ENCODE results near the gene CCT8L2. TPM values are rescaled to one million over a fixed set of nuclear protein-coding genes. Genes with fewer than 3 reads are reported as not detected.
"Not testable (repeated sequence)": the region's sequence is repeated elsewhere in the genome, so short reads cannot be mapped to it uniquely, and the experiment has no call there.

The CCT8L2 gene
- total RNA-seq, 1 donor from 2014 or later: not detected

DNA sequence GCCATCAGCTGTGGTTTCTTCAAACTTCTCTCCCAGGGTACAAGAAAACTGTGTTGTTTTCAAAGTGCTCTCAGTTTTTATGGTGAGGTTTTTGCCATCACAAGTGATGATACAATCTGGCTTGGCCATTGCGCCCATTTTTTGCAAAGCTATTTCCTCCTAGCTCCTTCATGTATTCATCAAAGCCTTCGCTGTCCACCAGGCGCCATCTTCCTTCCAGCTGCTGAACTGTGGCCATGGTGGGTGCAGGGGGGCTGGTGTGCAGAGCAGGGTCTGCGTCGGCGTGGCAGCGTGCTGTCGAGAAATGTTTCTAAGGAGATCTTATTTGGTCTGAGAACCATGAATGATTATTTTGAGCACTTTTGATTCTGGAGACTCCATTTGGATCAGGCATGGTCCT, 2.6 kb upstream of the CCT8L2 start:
- not testable (repeated sequence) for DNase-seq (ENCODE audit: low spot score)

- DNase-seq (ENCODE audit: low spot score): no peak
Measured at GRCh38 chr22:16594026-16594425, 1.4 kb upstream of the CCT8L2 start.

DNA sequence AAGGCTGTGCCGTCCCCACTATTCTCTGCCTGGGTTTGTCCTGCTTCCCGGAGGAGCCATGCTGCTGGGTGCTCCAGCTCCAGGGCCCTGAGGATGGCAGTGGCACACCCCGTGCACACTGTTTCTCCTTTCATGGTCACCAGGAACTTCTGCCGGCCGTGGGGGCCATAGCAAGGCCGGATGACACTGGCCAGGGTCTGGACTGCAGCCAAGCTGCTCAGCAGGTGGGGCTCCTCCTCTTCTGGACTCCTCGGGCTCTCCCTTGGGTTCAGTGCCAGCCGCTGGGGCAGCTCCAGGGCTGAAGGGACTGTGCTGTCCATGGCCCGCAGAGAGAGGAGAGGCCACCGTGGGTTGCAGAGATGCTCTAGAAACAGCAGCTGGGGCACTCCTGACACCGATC, 379 bp downstream of the CCT8L2 start:
- DNase-seq (ENCODE audit: low spot score): not testable (repeated sequence)

DNA sequence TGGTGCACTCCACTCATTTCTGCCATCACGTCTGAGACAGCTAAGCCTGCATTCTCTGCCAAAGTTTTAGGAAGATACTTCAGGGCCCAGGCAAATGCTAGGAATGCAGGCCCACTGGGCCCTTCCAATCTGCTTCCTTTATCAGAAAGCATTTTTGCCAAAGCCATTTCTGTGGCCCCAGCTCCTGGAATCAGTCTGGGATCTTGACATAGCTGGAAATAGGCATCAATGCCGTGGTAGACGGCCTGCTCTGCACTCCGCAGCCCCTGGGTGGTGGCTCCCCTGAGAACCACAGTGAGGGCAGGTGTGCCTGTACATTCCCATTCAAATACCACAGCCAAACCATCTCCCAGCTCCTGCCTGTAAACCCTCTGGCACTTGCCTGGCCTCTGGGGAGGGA, 1.5 kb downstream of the CCT8L2 start:
- not testable (repeated sequence) for DNase-seq (ENCODE audit: low spot score)

GRCh38 chr22:16586991-16587390, 5.6 kb downstream of the CCT8L2 start:
- DNase-seq (ENCODE audit: low spot score): no peak

DNA sequence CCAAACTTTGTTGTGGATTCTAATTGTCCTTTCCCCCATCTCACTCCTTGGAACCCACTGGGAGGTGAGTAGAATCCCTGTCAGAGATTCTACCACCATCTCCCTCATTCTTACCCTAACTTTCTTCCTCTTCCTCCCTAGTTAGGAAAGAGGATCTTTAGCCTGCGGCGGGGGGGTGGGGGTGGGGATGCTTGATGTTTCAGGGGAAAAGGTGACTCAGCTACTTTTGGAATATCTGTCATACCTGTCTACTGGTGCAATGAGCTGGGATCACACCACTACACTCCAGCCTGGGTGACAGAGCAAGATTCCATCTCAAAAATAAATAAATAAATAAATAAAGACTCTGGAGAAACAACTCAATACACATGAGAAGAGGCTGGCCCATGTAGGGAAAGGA, 6.4 kb downstream of the CCT8L2 start:
- DNase-seq (ENCODE audit: low spot score): no peak

DNA sequence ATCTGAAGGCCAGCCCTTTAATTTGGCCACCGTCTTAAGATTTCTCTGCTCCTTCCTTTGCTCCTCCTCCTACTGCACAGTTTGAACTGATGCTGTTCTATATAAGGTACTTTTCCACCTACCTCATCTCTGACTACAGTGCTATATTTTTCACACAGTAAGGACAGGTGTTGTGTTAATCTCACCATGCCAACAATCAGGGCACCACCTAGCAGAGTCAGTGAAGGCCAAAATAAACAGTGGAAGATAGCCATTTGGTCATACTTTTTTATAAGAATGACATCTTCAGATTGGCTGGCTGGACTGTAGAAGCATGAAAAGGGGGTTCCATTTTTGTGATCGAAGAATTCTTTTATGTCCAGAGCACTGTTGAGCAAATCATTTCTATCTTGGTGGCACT, 11.7 kb downstream of the CCT8L2 start:
- not testable (repeated sequence) for DNase-seq (ENCODE audit: low spot score)

GRCh38 chr22:16569240-16569834, 23.3 kb downstream of the CCT8L2 start:
- not testable (repeated sequence) for DNase-seq (ENCODE audit: low spot score)

GRCh38 chr22:16568425-16568758, 24.2 kb downstream of the CCT8L2 start:
- DNase-seq (ENCODE audit: low spot score): no peak

DNA sequence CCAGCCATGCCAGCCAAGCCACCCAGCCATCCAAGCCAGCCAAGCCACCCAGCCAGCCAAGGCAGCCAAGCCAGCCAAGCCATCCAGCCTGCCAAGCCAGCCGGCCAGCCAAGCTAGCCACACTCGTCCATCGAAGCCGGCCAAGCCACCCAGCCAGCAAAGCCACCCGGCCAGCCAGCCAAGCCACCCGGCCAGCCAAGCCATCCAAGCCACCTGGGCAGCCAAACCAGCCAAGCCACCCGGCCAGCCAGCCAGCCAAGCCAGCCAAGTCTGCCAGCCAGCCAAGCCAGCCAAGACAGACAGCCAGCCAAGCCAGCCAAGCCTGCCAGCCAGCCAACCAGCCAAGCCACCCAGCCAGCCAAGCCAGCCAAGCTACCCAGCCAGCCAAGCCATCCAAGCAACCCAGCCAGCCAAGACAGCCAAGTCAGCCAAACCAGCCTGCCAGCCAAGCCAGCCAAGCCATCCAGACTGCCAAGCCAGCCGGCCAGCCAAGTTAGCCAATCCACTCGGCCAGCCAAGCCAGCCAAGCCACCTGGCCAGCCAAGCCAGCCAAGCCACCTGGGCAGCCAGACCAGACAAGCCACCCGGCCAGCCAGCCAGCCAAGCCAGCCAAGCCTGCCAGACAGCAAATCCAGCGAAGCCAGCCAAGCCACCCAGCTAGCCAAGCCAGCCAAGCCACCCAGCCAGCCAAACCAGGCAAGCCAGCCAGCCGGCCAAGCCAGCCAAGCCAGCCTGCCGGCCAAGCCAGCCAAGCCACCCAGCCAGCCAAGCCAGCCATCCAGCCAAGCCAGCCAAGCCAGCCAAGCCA, 24.8 kb downstream of the CCT8L2 start:
- not testable (repeated sequence) for DNase-seq (ENCODE audit: low spot score)

GRCh38 chr22:16566421-16567151, 26.0 kb downstream of the CCT8L2 start:
- not testable (repeated sequence) for DNase-seq (ENCODE audit: low spot score)

DNA sequence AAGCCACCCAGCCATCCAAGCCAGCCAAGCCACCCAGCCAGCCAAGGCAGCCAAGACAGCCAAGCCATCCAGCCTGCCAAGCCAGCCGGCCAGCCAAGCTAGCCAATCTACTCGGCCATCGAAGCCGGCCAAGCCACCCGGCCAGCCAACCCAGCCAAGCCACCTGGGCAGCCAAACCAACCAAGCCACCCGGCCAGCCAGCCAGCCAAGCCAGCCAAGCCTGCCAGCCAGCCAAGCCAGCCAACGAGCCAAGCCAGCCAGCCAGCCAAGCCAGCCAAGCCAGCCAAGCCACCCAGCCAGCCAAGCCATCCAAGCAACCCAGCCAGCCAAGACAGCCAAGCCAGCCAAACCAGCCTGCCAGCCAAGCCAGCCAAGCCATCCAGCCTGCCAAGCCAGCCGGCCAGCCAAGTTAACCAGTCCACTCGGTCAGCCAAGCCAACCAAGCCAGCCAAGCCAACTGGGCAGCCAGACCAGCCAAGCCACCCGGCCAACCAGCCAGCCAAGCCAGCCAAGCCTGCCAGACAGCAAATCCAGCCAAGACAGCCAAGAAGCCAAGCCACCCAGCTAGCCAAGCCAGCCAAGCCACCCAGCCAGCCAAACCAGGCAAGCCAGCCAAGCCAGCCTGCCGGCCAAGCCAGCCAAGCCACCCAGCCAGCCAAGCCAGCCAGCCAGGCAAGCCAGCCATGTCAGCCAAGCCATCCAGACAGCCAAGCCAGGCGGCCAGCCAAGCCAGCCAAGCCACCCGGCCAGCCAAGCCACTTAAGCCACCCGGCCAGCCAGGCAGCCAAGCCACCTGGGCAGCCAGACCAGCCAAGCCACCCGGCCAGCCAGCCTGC, 26.8 kb downstream of the CCT8L2 start:
- not testable (repeated sequence) for DNase-seq (ENCODE audit: low spot score)

GRCh38 chr22:16564837-16565584, 27.6 kb downstream of the CCT8L2 start:
- not testable (repeated sequence) for DNase-seq (ENCODE audit: low spot score)

DNA sequence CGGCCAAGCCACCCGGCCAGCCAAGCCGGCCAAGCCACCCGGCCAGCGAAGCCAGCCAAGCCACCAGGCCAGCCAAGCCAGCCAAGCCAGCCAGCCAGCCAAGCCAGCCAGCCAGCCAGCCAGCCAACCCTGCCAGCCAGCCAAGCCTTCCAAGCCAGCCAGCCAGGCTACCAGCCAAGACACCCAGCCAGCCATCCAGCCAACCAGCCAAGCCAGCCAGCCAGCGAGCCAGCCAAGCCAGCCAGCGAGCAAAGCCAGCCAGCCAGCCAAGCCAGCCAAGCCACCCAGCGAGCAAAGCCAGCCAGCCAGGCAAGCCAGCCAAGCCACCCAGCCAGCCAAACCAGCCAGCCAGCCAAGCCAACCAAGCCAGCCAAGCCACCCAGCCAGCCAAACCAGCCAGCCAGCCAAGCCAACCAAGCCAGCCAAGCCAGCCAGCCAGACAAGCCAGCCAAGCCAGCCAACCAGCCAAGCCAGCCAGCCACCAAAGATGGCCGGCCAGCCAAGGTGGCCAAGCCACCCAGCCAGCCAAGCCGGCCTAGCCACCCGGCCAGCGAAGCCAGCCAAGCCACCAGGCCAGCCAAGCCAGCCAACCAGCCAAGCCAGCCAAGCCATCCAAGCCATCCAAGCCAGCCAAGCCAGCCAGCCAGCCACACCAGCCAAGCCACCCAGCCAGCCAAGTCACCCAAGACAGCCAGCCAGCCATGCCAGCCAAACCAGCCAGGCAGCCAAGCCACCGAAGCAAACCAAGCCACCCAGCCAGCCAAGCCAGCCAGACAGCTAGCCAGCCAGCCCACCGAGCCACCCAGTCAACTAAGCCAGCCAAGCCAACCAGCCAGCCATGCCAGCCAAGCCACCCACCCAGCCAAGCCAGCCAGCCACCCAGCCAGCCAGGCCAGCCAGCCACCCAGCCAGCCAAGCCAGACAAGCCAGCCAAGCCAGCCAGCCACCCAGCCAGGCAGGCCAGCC, 28.8 kb downstream of the CCT8L2 start:
- no peak for DNase-seq (ENCODE audit: low spot score)

DNA sequence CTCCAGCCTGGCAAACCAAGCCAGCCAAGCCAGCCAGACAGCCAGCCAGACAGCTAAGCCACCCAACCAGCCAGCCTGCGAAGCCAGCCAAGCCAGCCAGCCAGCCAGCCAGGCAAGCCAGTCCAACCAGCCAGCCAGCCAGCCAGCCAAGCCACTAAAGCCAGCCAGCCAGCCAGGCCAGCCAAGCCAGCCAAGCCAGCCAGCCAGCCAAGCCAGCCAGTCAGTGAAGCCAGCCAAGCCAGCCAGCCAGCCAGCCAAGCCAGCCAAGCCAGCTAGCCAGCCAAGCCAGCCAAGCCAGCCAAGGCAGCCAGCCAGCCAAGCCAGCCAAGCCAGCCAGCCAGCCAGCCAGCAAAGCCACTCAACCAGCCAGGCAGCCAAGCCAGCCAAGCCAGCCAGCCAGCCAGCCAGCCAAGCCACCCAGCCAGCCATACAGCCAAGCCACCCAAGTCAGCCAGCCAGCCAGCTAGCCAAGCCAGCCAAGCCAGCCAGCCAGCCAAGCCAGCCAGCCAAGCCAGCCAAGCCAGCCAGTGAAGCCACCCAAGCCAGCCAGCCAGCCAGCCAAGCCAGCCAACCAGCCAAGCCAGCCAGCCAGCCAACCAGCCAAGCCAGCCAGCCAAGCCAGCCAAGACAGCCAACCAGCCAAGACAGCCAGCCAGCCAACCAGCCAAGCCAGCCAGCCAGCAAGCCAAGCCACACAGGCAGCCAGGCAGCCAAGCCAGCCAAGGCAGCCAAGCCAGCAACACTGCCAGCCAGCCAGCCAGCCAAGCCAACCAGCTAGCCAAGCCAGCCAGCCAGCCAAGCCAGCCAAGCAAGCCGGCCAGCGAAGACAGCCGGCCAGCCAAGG, 29.7 kb downstream of the CCT8L2 start:
- DNase-seq (ENCODE audit: low spot score): no peak

DNA sequence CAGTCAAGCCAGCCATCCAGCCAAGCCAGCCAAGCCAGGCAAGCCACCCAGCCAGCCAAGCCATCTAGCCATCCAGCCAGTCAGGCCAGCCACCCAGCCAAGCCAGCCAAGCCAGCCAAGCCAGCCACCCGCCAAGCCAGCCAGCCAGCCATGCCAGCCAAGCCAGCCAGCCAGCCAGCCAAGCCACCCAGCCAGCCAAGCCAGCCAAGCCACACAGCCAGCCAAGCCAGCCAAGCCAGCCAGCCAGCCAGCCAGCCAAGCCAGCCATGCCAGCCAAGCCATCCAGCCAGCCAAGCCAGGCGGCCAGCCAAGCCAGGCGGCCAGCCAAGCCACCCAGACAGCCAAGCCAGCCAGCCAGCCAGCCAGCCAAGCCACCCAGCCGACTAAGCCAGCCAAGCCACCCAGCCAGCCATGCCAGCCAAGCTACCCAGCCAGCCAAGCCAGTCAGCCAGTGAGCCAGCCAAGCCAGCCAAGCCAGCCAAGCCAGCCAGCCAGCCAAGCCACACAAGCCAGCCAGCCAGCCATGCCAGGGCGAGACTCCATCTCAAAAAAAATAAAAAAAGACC, 31.4 kb downstream of the CCT8L2 start:
- not testable (repeated sequence) for DNase-seq (ENCODE audit: low spot score)

- DNase-seq (ENCODE audit: low spot score): not testable (repeated sequence)
Measured at GRCh38 chr22:16560651-16561050, 32.0 kb downstream of the CCT8L2 start.

- not testable (repeated sequence) for DNase-seq (ENCODE audit: low spot score)
Measured at GRCh38 chr22:16559996-16560395, 32.6 kb downstream of the CCT8L2 start.
